Omental fat pad (tissue), 4 donors: ENCODE measurements around the gene LRRC2. TPM values are rescaled to one million over a fixed set of nuclear protein-coding genes. Genes with fewer than 3 reads are reported as not detected.

ENCODE experiments used
- ATAC-seq: fragments of 150-250 bp; one replicate; pipeline ENCODE4 v1.9.1; 2016; ENCODE audit warnings: mild to moderate bottlenecking, moderate library complexity; ENCODE audit not compliant: low FRiP score
- DNase-seq: peaks from one replicate; pipeline ENCODE4 v3.0.0-alpha.2; 2019; ENCODE audit warnings: low spot score
- CTCF ChIP-seq, 3 donors: fragments of 450-650 bp; IDR thresholded peaks; one replicate each; pipeline ENCODE4 v1.5.1; 2016 to 2017; ENCODE audit warnings: antibody characterized with exemption in 3 of 3, mild to moderate bottlenecking in 3 of 3, moderate library complexity in 2 of 3
- total RNA-seq, 4 donors: library from RNA; depleted of rRNA; stranded (reverse); fragments of >200 nt; gene quantifications; one replicate each; pipeline ENCODE4 v1.1.0, GENCODE V29; 2016

The LRRC2 gene
- total RNA-seq, 4 donors from 2014 or later: 2.0 to 6.9 (median 3.8) TPM

DNA sequence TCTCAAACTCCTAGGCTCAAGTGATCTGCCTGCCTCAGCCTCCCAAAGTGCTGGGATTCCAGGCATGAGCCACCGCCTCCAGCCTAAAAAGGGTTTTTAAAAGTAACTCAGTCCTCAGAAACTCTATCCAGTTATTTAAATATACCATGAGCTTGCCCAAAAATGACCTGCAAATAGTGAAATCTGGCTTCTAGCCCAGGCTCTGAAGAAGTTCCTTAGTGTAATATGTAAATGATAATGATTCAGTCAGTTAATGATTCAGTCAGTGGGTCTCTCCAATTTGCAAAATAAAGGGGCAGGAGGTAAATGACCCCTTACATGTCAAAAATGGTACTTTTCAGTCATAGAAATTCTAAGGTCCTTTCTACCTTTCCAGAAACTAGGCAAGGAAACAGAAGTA is 28.8 kb downstream of the LRRC2 start:
- no peak for TF ChIP-seq CTCF (IDR thresholded peaks at IDR 0.05)
- DNase-seq: no peak
- no peak for ATAC-seq

DNA sequence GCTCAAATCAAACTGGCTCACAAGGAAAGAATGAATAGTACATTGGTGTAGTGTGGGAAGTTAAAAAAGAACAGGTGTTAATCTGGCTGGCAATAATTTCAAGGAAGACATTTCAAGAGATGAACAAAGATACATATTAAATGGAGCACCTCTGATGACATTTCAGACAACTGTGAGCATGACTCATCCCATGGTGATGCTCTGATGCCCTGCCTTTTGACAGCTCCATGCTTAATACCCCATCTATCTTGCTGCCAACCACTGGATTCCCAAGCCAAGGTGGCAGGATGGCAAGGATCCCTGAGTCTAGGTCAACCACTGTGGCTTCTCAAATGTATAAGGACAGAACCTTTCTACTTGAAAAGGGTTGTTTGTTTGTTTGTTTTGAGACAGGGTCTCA is 29.3 kb downstream of the LRRC2 start:
- no peak for ATAC-seq
- no peak for DNase-seq
- TF ChIP-seq CTCF (IDR thresholded peaks at IDR 0.05): no peak

DNA sequence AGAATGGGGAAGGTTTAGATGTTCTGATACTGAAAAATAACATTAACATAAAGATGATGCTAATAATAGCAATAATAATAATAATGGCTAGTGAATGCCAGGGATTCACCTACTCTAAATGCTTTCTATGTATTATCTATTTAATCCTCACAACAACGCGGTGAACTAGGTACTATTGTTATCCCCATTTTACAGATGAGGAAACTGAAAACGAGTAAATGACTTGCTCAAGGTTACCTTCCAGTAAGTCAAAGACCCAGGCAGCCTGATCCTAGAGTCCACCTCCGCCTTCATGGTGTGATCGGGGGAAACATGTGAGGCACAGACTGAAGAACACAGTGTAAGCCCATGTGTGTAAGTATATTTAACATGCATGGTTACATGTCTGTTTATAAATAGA is 30.4 kb downstream of the LRRC2 start:
- TF ChIP-seq CTCF (IDR thresholded peaks at IDR 0.05): no peak
- DNase-seq: no peak
- no peak for ATAC-seq

- ATAC-seq: no peak
- no peak for TF ChIP-seq CTCF (IDR thresholded peaks at IDR 0.05)
- no peak for DNase-seq
These were observed 33.0 kb downstream of the LRRC2 start for GRCh38 chr3:46533091-46533490.

DNA sequence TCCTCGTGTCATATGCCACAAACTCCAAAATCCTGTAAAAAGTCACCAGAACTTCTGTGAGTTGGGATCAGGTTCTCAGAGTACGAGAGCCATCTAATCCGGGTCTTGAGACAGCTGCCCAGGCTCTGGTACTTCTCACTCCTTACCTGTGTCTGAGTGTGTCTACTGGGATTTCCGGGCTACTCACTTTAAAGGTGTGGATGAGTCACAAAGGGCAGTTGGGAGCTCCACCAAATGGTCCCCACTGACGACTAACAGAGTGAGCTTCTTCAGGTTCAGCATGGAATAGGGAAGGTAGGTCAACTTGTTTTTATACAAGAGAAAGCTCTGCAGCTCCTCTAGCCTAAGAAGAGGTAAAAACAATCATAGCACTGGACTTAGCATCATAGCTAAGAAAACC is 38.9 kb downstream of the LRRC2 start:
- no peak for DNase-seq
- no peak for ATAC-seq
- no peak for TF ChIP-seq CTCF (IDR thresholded peaks at IDR 0.05)

- TF ChIP-seq CTCF (IDR thresholded peaks at IDR 0.05): no peak
- ATAC-seq (no peak), DNase-seq (no peak)
These were observed 41.3 kb downstream of the LRRC2 start for GRCh38 chr3:46524832-46525231.

DNA sequence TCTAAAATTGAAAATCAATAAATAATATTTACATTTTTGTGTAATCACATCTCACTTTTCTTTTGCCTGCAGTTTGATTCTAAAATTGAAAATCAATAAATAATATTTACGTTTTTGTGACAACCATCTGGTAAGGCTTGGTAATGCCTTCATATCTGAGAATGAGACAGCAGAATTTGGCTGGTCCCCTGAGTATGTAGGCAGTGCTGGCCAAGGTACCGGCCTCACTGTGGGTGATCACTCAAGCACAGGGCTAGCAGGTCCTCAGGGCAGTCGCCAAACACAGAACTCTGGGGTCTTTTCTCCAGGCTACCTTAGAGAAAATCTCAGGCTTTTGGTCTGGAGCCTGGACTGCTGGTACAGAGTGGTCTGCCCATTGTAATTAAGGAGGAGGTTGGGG is 42.1 kb downstream of the LRRC2 start:
- no peak for DNase-seq
- no peak for TF ChIP-seq CTCF (IDR thresholded peaks at IDR 0.05)
- no peak for ATAC-seq
